ENCODE results near the gene B4GAT1.
"Not testable (repeated sequence)": the region's sequence is repeated elsewhere in the genome, so short reads cannot be mapped to it uniquely, and the experiment has no call there.

Gene B4GAT1

GRCh38 chr11:66347425-66348276 lies at the start of gene B4GAT1:
Gene B4GAT1, minus strand, starts transcription at chr11:66347629. Its CDS starts 84 bp downstream, at chr11:66347545.
- peak; percentile 73 for DNase-seq

- DNase-seq, result no peak
Observed at GRCh38 chr11:66393954-66394353, 46.5 kb upstream of the B4GAT1 start.

DNA sequence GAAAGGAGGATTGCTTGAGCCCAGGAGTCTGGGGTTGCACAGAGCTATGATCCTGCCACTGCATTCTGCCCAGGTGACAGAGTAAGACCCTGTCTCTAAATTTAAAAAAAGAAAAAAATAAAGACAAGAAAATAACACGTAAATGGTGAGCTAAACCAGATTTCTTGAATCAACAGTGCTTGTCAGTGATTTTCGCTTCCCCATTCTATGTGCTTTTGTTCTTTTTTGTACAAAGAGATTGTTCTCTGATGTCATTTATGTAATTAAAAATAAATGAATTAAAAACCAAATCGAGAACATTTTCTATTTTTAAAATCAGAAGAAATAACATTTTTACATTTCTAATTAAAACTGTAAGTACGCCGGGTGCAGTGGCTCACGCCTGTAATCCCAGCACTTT lies 43.9 kb upstream of the B4GAT1 start:
- no peak for DNase-seq

GRCh38 chr11:66388780-66389386 lies 41.5 kb upstream of the B4GAT1 start:
- peak; percentile 72 for DNase-seq

- peak; percentile 88 for DNase-seq
Observed at GRCh38 chr11:66386171-66387069, 39.0 kb upstream of the B4GAT1 start.

GRCh38 chr11:66384316-66384715 lies 36.9 kb upstream of the B4GAT1 start:
- DNase-seq, result not testable (repeated sequence)

DNA sequence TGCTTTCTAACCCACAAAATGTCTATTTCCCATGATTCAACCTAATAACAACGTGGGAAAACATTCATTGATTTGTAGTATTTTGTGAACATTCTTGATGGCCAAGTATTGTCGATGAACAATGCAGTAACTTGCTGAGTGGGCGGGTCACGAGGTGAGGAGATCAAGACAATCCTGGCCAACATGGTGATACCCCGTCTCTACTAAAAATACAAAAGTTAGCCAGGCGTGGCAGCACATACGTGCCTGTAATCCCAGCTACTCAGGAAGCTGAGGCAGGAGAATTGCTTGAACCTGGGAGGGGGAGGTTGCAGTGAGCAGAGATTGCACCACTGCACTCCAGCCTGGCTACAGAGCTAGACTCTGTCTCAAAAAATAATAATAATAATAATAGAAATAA lies 32.8 kb upstream of the B4GAT1 start:
- not testable (repeated sequence) for DNase-seq

- not testable (repeated sequence) for DNase-seq
Observed at GRCh38 chr11:66373690-66374287, 26.4 kb upstream of the B4GAT1 start.

GRCh38 chr11:66373265-66373664 lies 25.8 kb upstream of the B4GAT1 start:
- DNase-seq, result no peak

GRCh38 chr11:66371627-66372415 lies 24.4 kb upstream of the B4GAT1 start, which contains the start of gene SLC29A2:
Gene SLC29A2, minus strand, starts transcription at chr11:66371760. Its CDS starts 169 bp downstream, at chr11:66371591.
- DNase-seq, result peak; percentile 79

DNA sequence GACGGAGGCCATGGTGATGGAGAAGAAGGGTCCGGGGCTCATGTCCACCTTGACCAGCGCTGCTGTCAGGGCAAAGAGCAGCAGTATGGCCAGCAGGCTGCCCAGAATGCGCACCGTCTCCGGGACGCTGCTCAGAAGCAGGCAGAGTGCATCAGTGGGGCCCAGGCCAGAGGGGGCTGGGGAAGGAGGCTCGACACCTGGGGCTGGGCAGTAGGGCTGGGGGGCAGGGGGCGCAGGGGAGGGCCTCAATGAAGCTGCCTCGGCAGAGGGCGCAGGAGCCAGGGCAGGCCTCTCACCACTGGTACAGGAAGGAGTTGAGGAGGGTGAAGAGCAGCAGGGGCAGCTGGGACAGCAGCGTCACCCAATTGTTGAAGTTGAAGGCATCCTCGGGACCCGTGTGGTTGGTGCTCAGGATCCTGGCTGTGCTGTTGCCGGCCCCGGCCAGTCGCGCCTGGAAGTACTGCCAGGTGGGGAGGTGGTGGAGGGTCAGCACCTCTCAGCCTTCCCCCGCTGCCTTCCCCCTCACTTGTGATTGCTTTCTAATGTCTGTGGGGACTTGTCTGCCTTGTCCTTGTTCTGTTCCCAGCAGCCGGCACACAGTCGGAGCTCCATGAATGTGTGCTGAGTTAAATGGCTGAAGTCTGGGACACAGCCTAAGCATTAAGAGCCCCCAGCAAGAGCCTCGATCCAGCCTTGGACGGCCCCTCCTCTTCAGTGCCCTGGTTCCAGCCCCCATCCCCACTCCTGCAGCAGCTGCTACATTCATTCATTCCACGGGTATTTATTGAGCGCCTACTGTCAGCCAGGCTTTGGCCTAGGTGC lies 21.9 kb upstream of the B4GAT1 start:
- DNase-seq, result no peak

DNA sequence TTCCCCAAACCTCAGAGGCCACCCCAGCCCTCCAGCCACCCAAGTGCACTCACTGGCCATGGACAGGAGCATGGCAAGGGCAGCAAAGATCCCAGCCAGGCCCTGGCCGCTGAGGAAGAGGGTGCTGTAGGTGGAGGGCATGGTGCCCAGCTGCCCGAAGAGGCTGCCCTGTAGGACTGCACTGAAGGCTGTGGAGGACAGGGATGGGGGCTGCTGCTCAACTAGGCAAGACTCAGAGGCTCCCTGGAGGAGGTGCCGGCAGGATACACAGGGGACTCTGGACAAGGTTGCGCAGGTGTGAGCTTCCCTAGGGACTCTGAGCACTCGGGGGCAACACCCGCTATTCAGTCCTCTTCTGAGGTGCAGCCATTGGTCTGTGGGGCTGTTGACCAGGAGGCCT lies 21.1 kb upstream of the B4GAT1 start:
- no peak for DNase-seq

DNA sequence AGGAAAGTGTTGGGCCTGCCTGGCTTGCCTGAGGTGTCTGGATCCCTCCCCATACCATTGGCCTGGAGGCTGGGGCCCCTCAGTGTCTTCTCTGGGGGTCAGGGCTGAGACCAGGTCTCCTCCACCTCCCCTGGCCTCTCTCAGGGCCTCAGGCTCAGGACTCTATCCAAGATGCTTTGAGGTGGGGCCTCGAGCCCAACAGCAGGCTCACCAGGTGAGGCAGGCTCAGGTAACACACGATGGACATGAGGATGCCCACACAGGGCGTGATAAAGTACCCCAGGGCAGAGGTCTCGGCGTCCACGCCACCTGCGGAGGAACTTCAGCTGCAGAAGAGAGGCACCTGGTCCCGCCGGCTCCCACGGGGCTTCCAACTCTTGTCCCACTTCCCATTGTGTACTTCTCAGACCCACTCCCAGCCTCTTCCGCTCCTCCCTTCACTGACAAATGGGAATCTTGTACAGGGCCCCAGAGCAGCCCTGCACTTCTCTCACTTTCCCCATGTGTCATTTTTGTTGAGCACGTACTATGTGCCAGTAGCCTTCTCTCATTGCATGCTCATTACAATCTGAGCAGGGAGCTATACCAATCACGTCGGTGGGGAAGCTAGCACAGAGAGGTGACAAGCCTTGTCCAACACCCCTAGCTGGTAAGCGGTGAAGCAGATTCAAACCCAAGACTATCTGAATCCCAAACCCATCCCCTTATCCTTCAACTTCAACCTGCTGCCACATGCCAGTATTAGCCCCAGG lies 20.3 kb upstream of the B4GAT1 start:
- no peak for DNase-seq

- no peak for DNase-seq
Observed at GRCh38 chr11:66366844-66367477, 19.5 kb upstream of the B4GAT1 start.

GRCh38 chr11:66365711-66366619 lies 18.5 kb upstream of the B4GAT1 start:
- no peak for DNase-seq

- DNase-seq, result no peak
Observed at GRCh38 chr11:66365166-66365565, 17.7 kb upstream of the B4GAT1 start.

- DNase-seq, result peak; percentile 67
Observed at GRCh38 chr11:66363805-66364535, 16.5 kb upstream of the B4GAT1 start.

GRCh38 chr11:66363187-66363601 lies 15.8 kb upstream of the B4GAT1 start:
- DNase-seq, result no peak
